HG03521 (cell line): Measurements from ENCODE around the gene TRIM65.
"Not testable (repeated sequence)": the region's sequence is repeated elsewhere in the genome, so short reads cannot be mapped to it uniquely, and the experiment has no call there.

Experiments used
- ATAC-seq: cut with Tn5 transposase; IDR thresholded peaks from one replicate; pipeline ENCODE4 v1.9.1; 2021; ENCODE audit warnings: mild to moderate bottlenecking, moderate library complexity; ENCODE audit not compliant: unreplicated experiment

Gene TRIM65

DNA sequence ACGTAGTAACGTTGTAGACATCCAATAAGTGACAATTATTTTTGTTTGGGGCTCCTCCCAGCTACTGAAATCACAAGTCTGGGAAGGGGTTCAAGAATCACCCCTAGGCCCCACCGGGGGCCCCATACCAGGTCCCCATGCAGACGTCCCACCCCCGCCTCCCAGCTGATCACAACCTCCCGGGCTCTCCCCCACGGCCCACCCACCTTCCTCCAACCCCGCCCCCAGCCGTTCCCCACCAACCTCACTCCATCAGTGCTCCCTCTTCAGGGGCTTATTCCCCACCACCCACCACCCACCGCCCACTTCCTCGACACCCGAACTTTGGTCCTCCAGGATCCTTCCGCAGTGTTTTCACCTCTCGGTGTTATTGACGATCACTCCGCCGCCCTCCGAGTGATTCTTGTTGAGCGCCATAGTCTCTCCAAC is 41.9 kb downstream of the TRIM65 start:
- no peak for ATAC-seq

DNA sequence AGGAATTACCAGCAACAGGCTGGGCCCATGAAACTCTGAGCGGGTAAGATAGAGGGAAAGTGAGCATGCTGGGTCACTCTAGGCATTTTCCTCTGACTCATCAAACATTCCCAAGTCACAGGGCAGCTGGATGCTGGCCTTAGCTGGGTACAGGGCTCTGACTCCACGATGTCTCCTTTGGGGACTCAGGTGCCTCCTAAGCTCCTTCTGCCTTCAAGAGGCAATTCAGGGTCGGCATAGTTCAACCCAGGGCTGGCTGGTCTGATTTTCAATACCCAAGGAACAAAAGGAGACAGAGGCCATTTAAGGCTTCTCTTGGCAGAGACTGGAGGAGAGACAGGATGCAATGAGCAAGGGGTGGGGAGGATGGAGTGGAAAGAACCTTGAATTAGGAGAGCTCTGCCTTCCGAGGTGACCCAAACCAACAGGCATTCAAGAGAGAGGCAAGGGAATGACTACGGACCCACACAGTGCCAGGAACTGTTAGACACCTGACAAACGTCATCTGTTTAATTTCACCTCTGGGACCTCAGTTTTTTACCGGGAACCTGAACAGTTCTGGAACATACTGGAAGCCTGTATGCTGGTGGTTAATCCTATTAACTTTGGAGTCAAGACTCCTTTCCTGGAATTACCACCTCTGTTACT is 42.5 kb downstream of the TRIM65 start:
- ATAC-seq: no peak

DNA sequence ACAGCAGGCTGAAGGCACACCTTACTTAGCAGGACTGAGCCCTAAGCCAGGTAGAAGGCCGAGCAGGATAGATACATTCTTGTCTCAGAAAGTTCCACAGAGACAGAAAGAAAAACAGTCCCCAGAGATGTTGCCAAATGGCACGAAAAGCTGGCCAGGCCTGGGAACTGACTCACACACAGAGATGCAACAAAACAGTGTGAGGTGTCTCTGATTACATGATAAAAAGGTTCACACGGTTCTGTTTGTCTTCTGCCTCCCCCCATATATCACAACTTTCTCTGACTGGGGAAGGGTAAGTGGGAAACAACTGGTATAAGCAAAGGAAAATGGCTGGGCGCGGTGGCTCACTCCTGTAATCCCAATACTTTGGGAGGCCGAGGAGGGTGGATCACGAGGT is 43.3 kb downstream of the TRIM65 start:
- no peak for ATAC-seq

DNA sequence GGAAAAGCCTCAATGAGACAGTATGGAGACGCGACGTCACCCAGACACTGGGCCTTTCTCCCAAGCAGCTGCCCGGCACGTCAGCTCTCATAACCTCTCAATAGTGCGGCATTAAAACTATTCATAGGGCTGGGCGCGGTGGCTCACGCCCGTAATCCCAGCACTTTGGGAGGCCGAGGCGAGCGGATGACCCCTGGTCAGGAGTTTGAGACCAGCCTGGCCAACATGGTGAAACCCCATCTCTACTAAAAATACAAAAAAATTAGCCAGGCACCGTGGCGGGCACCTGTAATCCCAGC is 45.1 kb downstream of the TRIM65 start:
- not testable (repeated sequence) for ATAC-seq

DNA sequence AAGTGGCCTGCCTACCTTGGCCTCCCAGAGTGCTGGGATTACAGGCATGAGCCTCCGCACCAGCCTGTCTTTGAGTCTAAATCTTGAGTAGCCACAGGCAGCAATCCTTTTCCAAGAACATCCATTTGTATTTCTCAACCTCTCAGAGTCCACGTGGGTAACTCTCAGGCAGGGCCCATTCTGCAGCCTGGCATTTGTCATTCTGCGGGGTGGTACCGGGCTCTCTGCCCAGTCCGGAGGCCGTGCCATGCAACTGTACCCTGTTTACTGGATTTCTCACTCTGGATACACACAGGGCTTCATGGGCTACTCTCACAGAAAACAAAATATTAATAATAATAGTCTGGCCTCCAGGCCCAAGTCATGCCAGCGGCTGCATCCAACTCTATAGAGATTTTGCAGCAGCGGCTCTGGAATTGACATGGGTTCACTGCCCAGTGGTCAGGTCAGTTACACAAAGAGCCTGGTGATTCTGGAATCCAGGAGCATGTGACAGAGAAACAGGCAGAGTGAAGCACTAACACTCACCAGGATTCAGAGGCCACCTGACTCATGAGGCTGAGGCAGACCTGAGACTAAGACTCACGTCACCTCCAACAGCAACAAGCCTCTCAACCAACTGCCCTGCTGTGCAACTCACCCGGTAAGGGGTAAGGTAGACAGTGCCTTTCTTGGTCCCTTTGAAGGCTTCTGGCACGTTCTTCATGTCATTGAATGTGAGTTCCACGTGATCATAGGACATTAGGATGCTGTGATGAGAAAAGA is 45.6 kb downstream of the TRIM65 start:
- no peak for ATAC-seq

DNA sequence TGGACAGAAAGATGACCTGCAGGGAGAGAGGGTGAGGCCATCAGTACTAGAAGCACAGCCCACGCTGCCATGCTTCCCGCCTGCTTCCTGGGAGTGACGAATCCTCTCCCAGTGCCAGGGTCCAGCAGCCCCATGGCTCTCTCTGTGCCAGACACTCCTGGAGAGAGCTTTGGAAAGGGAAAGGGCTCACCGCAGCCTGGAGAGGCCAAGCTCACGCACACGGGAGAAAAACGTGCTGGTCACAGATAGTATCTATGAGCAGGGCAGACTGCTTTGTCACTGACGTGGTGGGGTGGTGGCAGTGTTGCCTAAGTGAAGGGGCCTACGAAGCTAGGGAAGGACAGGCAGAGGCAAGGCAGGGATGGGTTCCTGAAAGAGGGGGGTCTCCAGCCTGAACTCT is 47.0 kb downstream of the TRIM65 start:
- no peak for ATAC-seq

DNA sequence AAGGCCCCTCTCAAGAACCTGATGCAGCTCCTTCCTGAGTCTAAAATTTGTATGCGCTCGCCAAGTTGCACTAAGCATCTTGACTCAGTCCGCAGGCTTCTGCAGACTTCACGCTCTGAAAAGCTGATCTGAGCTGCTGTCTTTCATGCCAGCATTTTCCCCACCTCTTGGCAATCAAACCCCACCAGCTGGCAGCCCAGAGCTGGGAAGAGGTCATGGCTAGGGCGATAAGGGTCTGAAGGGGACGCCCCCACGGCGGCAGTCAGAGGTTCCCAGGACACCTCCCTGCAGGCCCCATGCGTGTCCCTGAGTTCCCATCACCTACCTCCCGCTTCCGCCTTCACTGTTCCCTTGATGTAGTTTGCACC is 47.5 kb downstream of the TRIM65 start:
- no peak for ATAC-seq

DNA sequence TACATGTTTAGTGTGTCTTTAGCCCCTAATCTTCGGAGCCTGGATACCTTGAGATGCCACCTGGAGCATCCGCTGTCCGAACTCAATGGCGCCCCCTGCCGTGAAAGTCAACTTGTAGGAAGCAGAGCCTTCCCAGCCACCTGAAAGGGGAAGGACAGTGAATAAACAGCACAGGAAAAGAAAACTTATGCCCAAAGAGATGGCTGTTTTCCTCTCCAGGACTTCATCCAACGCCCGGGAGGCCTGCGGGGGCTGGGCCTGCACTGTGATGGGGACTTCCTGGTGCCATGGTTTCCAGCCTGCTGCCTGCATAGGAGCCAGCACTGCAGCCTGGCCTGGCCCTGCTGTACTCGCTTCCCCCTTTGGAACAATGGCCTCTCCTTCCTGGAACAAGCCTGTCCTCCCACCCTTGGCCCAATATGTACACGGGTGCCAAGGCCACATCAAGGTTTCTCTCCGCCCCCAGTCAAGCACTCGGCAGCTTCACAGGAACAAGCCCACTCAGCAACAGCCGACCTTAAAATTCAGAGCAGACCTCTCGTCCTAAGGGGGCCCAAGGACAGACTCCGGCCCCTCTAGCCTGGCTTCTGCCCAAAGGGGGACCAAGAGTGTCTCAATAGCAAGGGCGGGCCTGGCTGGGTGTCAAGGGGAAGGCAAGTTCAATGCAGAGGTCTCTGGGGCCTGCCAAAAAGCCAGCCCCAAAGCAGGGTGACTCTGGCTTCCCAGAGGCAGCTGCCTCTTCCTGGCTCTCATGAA is 48.0 kb downstream of the TRIM65 start:
- ATAC-seq: no peak

DNA sequence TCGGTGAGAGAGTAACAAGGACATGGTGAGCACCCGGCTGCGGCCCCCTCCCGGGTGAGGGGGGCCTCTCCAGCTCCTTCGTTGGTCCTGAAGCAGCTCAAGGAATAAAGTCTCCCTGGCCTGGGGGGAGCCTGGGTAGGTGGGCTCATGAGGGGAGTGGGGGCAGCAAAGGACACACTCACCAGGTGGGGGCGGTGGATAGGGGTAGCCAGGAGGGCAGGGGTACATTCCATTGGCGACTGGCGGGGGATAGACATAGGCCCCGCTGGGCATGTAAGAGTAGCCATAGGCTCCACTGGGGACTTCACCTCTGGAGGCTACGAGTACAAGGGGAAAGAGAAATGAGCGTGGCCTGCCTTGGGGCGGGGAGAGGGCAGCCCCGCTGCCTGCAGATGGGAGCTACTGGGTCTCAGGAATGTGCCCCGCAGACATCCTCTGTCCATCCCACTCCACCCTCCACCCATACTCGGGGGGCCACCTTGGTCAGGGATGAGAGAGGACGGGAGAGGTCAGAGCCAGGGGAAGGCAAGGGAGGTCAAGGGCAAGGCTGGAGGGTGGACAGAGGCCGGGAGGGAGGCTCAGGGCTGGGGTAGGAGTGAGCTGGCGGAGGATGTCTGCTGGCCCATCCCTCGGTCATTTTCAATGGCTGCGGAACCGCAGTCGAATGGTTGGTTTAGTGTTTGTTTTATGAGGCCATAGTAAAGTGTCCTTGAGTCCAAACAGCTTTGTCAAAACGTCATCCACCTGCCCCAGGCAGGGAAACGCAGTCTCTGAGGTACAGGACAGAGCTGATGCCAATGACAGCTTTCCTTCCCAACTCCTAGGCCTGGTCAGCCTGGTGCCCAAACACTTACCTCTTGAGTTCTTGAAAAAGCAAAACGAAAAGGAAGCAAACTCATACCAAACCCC is 48.9 kb downstream of the TRIM65 start:
- no peak for ATAC-seq

DNA sequence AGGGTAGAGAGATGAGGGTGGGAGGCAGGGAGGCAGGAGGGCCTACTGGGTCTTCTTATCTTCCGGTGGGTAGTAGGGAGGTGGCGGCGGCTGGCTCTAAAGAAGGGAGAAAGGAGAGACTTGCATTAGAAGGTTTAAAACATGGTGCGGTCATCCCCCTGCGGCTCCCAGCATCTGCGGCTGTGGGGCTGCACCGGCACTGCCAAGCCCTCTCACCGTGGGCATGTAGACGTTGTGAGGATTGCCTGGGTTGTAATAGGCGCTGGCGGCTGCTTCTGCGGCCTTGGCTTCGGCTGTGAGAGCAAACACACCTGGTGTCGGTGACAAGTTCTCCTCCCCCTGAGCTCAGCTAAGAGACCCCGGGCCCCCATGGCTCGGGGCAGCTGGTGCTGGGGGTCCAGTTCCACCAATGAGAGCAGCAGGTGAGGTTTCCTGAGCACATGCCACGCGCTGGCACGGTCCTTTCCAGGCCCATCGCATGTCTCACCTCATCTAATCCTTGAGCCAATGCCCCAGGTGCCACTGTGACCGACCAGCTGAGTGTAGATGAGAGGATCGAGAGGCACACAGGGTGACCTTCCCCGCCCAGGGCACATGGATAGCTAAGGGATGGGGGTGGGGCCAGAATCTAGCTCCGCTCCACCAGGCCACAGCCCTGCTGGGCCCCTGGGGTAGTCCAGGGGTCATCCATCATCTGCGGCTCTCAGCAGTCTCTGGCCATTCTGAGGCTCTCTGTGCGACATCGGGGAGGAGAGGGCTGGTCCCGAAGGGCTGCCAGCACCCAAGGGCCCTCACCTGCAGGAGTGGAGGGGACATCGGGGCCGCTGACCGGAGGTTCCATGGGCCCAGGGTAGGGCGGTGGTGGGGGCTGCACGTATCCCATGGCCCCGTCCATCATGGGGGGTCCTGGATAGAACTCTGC is 49.8 kb downstream of the TRIM65 start:
- ATAC-seq: no peak

DNA sequence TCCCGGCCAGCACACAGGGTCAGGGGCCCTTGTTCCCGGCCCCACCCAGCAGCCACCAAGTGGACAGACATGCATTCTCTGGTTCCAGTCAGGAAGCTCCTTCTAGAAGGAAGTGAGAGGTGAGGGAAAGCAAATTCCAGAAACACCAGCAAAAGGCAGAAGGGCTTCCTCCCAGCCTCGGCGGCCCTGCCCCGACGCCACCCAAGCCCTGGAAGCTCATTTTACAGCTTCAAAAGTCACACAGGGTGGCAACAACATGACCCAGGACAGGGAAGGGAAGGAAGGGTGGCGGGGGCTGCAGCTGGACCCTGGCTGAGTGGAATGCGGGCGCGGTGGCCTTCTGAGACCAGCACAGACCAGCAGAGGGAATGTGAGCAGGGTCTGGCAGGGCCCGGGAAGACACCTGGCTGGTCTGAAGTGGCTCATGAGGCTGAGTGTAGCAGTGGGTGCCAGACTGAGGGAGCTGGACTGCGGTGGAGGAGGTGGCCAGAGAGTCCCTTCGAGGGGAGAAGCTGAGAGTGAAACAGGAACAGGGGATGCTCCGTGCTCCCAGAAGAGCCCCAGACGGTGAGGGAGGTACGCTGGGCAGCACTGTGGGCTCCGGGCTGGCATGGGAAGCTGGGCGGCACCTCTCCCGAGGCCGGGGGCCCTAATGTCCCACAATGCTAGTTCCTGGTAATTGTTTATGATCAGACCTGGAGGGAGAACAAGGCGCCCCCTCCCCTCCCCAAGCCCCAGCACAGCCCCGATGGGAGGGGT is 50.6 kb downstream of the TRIM65 start:
- ATAC-seq: no peak

DNA sequence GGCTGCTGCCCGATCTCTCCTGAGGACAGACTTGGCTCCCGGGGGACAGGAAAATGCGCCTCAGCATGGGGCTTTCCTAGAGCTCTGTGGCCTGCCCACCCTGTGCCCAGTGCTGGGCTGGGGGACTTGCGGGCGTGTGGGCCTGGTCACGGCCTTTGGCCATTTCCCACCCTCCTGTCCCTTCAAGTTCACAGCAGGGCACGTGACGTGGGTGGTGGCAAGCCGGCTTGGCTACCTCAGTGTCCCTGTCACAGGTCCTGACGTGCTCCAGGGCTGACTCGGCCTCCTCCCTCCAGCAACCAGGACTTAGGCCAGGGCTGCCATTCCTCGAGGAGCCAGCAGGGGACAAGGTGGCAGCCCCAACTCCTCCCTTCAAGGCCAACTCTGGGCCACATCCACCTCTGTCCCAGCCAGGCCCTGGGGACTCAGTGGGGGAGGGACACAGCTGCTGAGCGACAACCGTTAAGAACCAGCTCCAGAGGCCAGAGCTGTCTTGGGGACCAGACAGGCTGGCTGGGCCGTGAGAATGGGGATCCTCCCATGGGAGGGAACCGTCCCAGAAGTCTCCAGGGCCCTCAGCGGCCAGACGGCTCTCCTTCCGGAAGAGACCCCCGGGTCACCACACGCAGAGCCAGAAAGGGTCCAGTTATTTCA is 51.6 kb downstream of the TRIM65 start:
- peak; percentile 72 for ATAC-seq

DNA sequence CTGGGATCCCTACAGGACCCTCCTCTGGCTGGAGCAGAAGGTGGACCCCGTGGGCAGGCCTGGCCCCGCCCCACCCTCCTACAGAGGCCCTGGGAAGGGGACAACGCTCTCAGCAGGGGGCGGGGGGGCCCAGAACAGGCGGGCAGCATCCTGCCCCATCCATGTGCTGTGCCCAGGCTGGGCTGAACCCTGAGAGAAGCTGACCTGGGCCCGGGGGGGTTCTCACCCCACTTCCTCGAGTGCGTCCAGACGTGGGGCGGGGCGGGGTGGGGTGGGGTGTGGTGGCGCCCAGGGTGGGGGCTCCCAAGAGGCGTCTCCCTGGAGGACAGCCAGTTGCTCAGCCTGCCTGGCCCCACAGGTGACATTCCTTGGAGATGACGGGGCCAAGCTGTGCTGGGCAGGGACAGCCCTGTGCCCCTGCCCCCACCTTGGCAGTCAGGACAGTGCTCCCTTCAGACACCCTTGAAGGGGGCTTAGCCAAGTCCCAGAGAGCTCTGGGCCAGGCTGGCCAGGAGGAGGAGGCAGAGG is 52.2 kb downstream of the TRIM65 start:
- ATAC-seq: no peak

DNA sequence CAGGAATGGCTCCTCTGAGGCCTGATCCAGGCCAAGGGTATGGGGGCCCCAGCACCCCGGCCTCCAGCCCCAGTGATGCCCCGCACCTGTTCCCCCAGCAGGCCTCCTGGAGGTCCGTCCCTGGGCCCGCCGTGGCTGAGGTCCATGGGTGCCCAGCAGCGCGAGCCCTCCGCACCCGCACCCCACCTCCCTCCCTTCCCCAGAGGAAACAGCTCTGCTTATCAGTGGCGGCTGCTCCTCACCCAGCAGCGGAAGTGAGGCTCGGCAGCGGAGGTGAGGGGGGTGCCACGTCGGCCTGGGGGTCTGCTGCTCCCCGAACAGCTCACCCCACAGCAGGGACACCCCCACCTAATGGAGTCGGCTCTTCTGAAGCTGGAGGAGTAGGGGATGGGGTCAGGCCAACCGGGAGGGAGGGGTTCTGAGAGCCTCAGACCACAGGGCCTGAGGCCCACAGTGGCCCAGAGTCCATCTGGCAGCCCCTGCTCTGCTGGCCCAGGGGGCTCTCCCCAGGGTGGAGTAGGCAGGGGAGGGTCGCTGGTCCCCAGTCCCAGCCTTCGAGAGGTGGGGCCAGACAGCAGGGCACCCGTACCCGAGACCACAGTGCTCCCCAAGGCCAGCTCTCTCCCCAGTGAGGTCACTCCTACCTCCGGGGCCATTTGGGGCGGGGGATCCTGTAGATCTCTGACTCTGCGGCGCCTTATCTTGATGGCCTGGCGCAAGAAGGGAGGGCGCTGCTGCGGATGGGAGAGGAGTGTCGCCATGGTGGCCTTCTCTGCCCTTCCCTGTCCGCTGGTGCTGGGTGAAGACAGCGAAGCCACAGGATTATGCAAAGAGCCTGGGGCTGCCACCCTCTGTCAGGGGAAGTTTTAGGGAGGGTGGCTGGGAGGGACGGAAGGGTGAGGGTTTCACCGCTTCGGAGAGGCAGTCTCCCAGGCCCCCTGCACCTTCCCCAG is 52.9 kb downstream of the TRIM65 start, which contains the start of gene UNC13D:
Gene UNC13D, minus strand, starts transcription at position 828 of the 953 bp plus-strand sequence. Its CDS starts 67 bp downstream, at position 761.
- ATAC-seq: no peak

DNA sequence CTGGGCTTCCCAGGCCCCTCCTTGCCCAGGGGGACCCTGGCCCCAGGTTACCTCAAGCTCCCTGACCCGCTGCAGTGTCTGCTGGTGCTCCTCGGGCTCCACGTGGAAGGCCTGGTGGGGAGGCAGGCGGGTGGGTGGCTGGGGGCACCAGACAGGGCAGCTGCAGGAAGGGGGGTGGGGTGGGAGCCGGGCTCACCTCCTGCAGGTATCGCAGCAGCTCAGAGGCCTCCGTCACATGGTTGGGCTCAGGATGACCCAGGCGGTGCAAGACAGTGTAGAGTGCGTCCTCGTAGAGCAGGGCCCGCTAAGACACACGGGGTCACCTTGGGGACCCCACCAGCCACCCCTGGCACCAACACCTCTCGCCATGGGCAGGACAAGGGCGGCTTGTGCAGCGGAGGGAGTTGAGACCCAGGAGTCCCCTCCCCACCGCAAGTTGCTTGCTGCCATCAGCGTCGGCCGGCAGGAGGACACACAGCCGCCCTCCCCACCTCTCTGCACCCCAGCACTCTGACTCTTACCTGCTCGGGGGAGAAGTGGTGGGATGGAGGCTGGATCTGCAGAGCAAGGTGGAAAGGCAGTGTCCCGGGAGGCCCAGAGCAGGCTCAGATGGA is 53.7 kb downstream of the TRIM65 start:
- no peak for ATAC-seq

DNA sequence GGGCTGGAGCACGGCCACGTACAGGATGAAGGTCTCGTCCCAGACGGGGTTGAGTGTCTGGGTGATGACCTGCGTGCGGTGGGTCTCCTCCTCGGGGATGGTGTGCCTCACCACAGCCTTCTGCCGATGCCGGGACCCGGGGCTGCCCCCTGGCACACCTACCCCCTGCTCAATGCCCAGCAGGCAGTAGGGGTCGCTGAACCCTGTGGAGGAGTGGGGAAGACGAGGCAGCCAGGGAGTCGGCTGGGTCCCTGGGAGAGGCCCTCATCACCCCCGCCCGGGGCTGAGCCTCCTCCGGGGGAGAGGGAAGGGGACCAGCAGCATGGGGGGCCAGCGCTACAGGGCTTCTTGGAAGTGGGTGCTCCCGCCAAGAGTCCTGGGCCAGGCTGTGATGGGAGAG is 54.3 kb downstream of the TRIM65 start:
- no peak for ATAC-seq

DNA sequence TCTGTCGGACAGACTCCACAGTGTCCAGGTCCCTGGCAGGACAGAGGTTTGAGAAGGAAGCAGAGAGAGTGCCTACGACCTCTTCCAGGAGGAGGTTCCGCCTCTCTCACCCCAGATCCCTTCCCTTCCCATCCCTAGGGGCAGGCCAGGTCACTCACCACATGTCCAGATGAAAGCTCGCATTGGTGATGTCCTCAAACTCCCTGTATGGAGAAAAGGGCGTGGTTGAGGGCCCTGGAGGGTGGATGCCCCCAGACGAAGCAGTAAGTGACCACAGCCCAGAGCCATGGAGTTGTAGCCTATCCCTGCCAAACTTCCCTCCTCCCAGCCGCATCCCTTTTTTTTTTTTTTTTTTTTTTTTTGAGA is 56.0 kb downstream of the TRIM65 start:
- no peak for ATAC-seq
